ENCODE measurements around the gene PTS.

Gene PTS

DNA sequence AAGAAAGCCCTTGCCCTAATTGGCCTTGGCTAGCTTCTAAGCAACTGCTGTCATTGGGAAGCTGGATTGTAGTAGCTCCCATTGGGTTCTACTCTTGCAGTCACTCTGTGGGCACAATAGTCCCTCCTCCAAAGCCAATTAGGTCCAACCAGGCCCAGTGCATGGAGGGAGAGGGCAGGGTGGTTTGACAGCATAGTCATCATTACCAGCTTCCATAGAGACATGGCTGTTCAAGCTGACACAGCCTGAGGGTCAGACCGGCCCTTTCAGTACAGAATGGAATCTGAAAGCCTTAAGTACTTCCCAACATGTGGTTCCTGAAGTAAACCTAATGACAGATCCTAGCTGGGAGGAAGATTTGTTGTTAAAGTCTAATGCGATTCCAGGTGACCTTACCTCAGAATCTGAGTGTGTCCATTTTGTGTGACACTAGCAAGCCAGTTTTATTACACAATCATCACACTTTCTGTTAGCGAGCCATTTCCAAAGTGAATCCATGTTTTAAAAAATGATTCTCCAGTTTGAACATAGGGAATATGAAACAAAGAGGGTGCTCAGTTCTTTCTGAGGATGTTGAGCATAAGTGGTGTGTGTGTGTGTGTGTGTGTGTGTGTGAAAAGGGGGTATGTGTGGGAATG is 27.5 kb downstream of the PTS start:
- H3K27me3 ChIP-seq (replicated peaks; ENCODE audit: control insufficient read depth, insufficient read depth, low read length, poor library complexity, severe bottlenecking): no peaks in the 10 kb centered on the region
- H3K4me1 ChIP-seq (ENCODE audit: control insufficient read depth, insufficient read depth, low read length, poor library complexity, severe bottlenecking): no peaks in the 10 kb centered on the region
- H3K4me3 ChIP-seq (ENCODE audit: insufficient read depth, low read depth, low read length, poor library complexity, severe bottlenecking): no peak overlapping the region
- no peaks in the 10 kb centered on the region for H3K9me3 ChIP-seq (ENCODE audit: control insufficient read depth, low read length)
- no peak overlapping the region for H3K27ac ChIP-seq (ENCODE audit: insufficient read depth, low read length, poor library complexity, severe bottlenecking)
- no peaks in the 10 kb centered on the region for H3K36me3 ChIP-seq (ENCODE audit: control insufficient read depth, insufficient read depth, low read length)
- no peak for DNase-seq

DNA sequence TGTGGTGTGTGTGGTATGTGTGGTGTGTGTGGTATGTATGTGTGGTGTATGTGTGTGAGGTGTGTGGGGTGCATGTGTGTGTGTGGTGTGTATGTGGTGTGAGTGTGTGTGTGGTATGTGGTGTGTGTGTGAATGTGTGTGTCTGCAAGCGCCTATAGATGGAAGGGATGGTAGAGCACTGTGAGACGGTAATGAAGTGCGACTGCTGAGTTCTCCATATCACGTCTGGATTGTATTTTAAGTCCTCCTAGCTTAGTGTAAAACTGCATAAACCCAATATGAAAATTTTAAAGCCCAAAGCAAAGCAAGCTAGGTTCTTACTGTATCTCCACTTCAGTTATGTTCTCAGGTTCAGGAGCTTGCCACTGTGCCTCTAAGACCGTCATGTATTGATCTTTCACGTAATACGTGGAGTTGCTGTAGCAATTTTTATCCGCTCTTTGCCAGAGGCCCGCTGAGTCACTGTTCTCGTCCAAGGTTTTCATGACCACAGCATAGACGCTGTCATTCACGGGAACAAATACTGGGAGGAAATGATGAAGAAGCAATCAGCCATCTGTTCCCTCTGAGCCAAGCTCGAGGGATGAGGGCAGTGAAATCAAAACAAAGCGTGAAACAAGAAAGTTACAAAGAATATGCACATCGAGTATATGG is 29.0 kb downstream of the PTS start:
- Histone ChIP-seq H3K27me3 (replicated peaks; ENCODE audit: control insufficient read depth, insufficient read depth, low read length, poor library complexity, severe bottlenecking) (no peaks in the 10 kb centered on the region), H3K36me3 (ENCODE audit: control insufficient read depth, insufficient read depth, low read length) (no peaks in the 10 kb centered on the region), H3K9me3 (ENCODE audit: control insufficient read depth, low read length) (no peaks in the 10 kb centered on the region), H3K27ac (ENCODE audit: insufficient read depth, low read length, poor library complexity, severe bottlenecking) (no peak overlapping the region), H3K4me1 (ENCODE audit: control insufficient read depth, insufficient read depth, low read length, poor library complexity, severe bottlenecking) (no peaks in the 10 kb centered on the region), H3K4me3 (ENCODE audit: insufficient read depth, low read depth, low read length, poor library complexity, severe bottlenecking) (no peak overlapping the region)
- DNase-seq: no peak

GRCh38 chr11:112260490-112260889 is 34.3 kb downstream of the PTS start, which contains the start of gene PLET1:
Gene PLET1 (minus strand): TSS chr11:112260860. CDS start chr11:112260589, 271 bp downstream.
- Histone ChIP-seq H3K4me1 (ENCODE audit: control insufficient read depth, insufficient read depth, low read length, poor library complexity, severe bottlenecking) (no peaks in the 10 kb centered on the region), H3K4me3 (ENCODE audit: insufficient read depth, low read depth, low read length, poor library complexity, severe bottlenecking) (no peak within 1 kb of the TSS), H3K27me3 (replicated peaks; ENCODE audit: control insufficient read depth, insufficient read depth, low read length, poor library complexity, severe bottlenecking) (no peaks in the 10 kb centered on the region), H3K36me3 (ENCODE audit: control insufficient read depth, insufficient read depth, low read length) (no peaks in the 10 kb centered on the region), H3K27ac (ENCODE audit: insufficient read depth, low read length, poor library complexity, severe bottlenecking) (no peak within 1 kb of the TSS), H3K9me3 (ENCODE audit: control insufficient read depth, low read length) (no peaks in the 10 kb centered on the region)
- no peak for DNase-seq

DNA sequence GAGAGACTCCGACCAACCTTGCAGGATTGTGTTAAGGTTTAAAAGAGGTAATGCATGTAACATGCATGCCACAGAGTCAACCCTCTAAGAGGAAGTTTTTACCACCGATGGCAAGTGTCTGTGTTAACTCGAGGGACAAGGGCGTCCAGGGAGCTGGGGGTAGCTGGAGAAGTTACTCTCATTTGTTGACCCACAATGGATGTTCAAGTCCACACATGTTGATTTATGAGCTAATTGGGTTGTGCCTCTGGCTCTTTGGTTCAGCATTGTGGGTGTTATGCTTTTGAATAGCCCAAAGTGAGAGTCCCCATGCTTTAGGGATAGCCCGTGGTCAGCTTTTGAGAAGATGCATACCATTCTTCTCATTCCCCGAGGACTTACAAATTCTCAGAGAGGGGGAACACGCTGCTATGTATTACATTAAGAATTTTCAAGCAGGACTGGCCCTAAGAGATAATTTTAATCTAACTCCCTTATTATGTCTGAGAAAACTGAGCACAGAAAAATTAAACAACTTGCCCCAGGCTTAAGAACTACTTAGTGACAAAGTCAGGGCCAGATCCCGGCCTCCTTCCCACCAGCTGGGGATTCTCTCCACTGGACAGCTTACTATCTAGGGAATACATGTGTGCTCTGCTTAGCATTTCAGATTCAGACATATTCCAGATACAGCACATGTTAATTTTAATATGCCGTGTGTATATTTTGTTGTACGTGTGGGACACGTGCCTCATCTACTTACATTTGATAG is 39.6 kb downstream of the PTS start:
- Histone ChIP-seq H3K27ac (ENCODE audit: insufficient read depth, low read length, poor library complexity, severe bottlenecking) (no peak overlapping the region), H3K4me1 (ENCODE audit: control insufficient read depth, insufficient read depth, low read length, poor library complexity, severe bottlenecking) (no peaks in the 10 kb centered on the region), H3K27me3 (replicated peaks; ENCODE audit: control insufficient read depth, insufficient read depth, low read length, poor library complexity, severe bottlenecking) (no peaks in the 10 kb centered on the region), H3K4me3 (ENCODE audit: insufficient read depth, low read depth, low read length, poor library complexity, severe bottlenecking) (no peak overlapping the region), H3K9me3 (ENCODE audit: control insufficient read depth, low read length) (no peaks in the 10 kb centered on the region), H3K36me3 (ENCODE audit: control insufficient read depth, insufficient read depth, low read length) (no peaks in the 10 kb centered on the region)
- no peak for DNase-seq

- Histone ChIP-seq H3K27ac (ENCODE audit: insufficient read depth, low read length, poor library complexity, severe bottlenecking) (no peak overlapping the region), H3K27me3 (replicated peaks; ENCODE audit: control insufficient read depth, insufficient read depth, low read length, poor library complexity, severe bottlenecking) (no peaks in the 10 kb centered on the region), H3K36me3 (ENCODE audit: control insufficient read depth, insufficient read depth, low read length) (no peaks in the 10 kb centered on the region), H3K4me1 (ENCODE audit: control insufficient read depth, insufficient read depth, low read length, poor library complexity, severe bottlenecking) (no peaks in the 10 kb centered on the region), H3K9me3 (ENCODE audit: control insufficient read depth, low read length) (no peaks in the 10 kb centered on the region), H3K4me3 (ENCODE audit: insufficient read depth, low read depth, low read length, poor library complexity, severe bottlenecking) (no peak overlapping the region)
- no peak for DNase-seq
Measured at GRCh38 chr11:112266410-112266778, 40.2 kb downstream of the PTS start.

DNA sequence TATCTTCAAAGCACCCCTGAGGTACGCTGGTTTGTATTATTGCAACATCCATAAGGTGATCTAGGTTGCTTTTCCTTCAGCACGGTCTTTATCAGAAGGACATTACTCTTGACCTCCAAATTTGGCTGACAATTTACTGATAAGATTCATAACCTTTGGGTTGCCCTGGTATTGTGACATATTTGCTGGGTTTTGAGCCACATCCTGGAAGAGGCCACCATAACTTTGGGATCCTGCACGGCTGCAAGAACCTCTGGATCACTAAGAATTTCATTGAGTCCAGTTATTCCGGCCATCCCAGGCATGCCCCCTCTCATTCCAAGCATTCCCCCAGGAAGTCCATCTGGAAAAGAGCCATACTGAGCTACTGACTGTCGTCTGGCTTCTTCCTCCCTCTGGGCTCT is 41.0 kb downstream of the PTS start:
- H3K27me3 ChIP-seq (replicated peaks; ENCODE audit: control insufficient read depth, insufficient read depth, low read length, poor library complexity, severe bottlenecking): no peaks in the 10 kb centered on the region
- no peaks in the 10 kb centered on the region for H3K4me1 ChIP-seq (ENCODE audit: control insufficient read depth, insufficient read depth, low read length, poor library complexity, severe bottlenecking)
- no peak overlapping the region for H3K27ac ChIP-seq (ENCODE audit: insufficient read depth, low read length, poor library complexity, severe bottlenecking)
- H3K4me3 ChIP-seq (ENCODE audit: insufficient read depth, low read depth, low read length, poor library complexity, severe bottlenecking): no peak overlapping the region
- DNase-seq: no peak
- H3K9me3 ChIP-seq (ENCODE audit: control insufficient read depth, low read length): no peaks in the 10 kb centered on the region
- H3K36me3 ChIP-seq (ENCODE audit: control insufficient read depth, insufficient read depth, low read length): no peaks in the 10 kb centered on the region

DNA sequence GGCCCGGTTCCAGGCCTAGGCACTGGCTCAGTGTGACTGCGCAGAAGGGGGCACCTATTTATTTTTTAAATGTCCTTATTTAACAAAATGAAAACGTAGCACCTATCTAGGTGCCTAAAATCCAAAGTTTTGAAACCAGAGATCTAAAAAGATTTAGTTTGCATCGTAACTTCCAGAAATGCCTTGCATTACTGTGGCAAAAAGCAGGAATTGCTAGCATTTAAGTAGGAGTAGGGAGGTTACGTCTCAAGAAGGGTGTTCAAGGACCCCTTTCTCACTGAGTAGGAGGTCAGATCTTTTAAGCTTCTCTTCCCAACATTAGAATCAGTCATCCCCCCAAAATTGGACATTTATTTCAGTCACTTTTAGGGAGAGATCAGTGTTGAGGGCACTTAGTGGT is 42.2 kb downstream of the PTS start:
- H3K9me3 ChIP-seq (ENCODE audit: control insufficient read depth, low read length): no peaks in the 10 kb centered on the region
- H3K36me3 ChIP-seq (ENCODE audit: control insufficient read depth, insufficient read depth, low read length): no peaks in the 10 kb centered on the region
- DNase-seq: no peak
- H3K27me3 ChIP-seq (replicated peaks; ENCODE audit: control insufficient read depth, insufficient read depth, low read length, poor library complexity, severe bottlenecking): no peaks in the 10 kb centered on the region
- H3K4me3 ChIP-seq (ENCODE audit: insufficient read depth, low read depth, low read length, poor library complexity, severe bottlenecking): no peak overlapping the region
- H3K27ac ChIP-seq (ENCODE audit: insufficient read depth, low read length, poor library complexity, severe bottlenecking): no peak overlapping the region
- no peaks in the 10 kb centered on the region for H3K4me1 ChIP-seq (ENCODE audit: control insufficient read depth, insufficient read depth, low read length, poor library complexity, severe bottlenecking)

GRCh38 chr11:112269139-112269538 is 42.9 kb downstream of the PTS start:
- H3K4me3 ChIP-seq (ENCODE audit: insufficient read depth, low read depth, low read length, poor library complexity, severe bottlenecking): no peak overlapping the region
- DNase-seq: no peak
- H3K9me3 ChIP-seq (ENCODE audit: control insufficient read depth, low read length): no peaks in the 10 kb centered on the region
- H3K27me3 ChIP-seq (replicated peaks; ENCODE audit: control insufficient read depth, insufficient read depth, low read length, poor library complexity, severe bottlenecking): no peaks in the 10 kb centered on the region
- H3K27ac ChIP-seq (ENCODE audit: insufficient read depth, low read length, poor library complexity, severe bottlenecking): no peak overlapping the region
- no peaks in the 10 kb centered on the region for H3K4me1 ChIP-seq (ENCODE audit: control insufficient read depth, insufficient read depth, low read length, poor library complexity, severe bottlenecking)
- H3K36me3 ChIP-seq (ENCODE audit: control insufficient read depth, insufficient read depth, low read length): no peaks in the 10 kb centered on the region

GRCh38 chr11:112270551-112271180 is 44.4 kb downstream of the PTS start:
- H3K27ac ChIP-seq (ENCODE audit: insufficient read depth, low read length, poor library complexity, severe bottlenecking): no peak overlapping the region
- no peak for DNase-seq
- no peaks in the 10 kb centered on the region for H3K36me3 ChIP-seq (ENCODE audit: control insufficient read depth, insufficient read depth, low read length)
- H3K4me3 ChIP-seq (ENCODE audit: insufficient read depth, low read depth, low read length, poor library complexity, severe bottlenecking): no peak overlapping the region
- no peaks in the 10 kb centered on the region for H3K27me3 ChIP-seq (replicated peaks; ENCODE audit: control insufficient read depth, insufficient read depth, low read length, poor library complexity, severe bottlenecking)
- no peaks in the 10 kb centered on the region for H3K9me3 ChIP-seq (ENCODE audit: control insufficient read depth, low read length)
- H3K4me1 ChIP-seq (ENCODE audit: control insufficient read depth, insufficient read depth, low read length, poor library complexity, severe bottlenecking): no peaks in the 10 kb centered on the region

DNA sequence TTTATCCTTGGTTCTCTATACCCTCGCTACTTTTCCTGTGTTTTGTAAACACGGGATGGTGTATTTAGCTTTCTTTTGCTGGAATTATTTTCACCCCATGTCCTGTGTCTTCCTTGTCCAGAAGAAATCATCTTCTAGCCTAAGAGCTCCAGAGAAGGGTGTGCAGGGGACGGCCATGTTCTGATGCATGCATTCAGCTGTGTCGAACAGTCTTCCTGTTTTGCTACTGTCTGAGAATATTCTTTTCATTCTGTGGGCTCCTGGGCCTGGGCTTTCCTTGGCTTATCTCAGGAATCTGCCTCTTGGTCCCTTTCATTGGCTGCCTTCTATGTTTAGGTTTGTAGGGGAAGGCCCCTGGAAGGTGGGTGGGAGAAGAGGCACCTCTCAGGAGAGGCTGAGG is 45.0 kb downstream of the PTS start:
- no peaks in the 10 kb centered on the region for H3K9me3 ChIP-seq (ENCODE audit: control insufficient read depth, low read length)
- H3K27ac ChIP-seq (ENCODE audit: insufficient read depth, low read length, poor library complexity, severe bottlenecking): no peak overlapping the region
- H3K4me1 ChIP-seq (ENCODE audit: control insufficient read depth, insufficient read depth, low read length, poor library complexity, severe bottlenecking): no peaks in the 10 kb centered on the region
- no peak for DNase-seq
- no peaks in the 10 kb centered on the region for H3K27me3 ChIP-seq (replicated peaks; ENCODE audit: control insufficient read depth, insufficient read depth, low read length, poor library complexity, severe bottlenecking)
- no peak overlapping the region for H3K4me3 ChIP-seq (ENCODE audit: insufficient read depth, low read depth, low read length, poor library complexity, severe bottlenecking)
- no peaks in the 10 kb centered on the region for H3K36me3 ChIP-seq (ENCODE audit: control insufficient read depth, insufficient read depth, low read length)
